Stomach (tissue), 4 donors: Measurements from ENCODE around the gene AXL.
A peak's percentile ranks its signal among the peaks of the same experiment; 100 is the strongest.
"Not testable (repeated sequence)": the region's sequence is repeated elsewhere in the genome, so short reads cannot be mapped to it uniquely, and the experiment has no call there.

Experiments used
- POLR2A ChIP-seq, 4 donors: fragments of 450-650 bp; IDR thresholded peaks; one replicate each; pipeline ENCODE4 v1.6.1; 2016; ENCODE audit warnings: antibody characterized with exemption in 4 of 4, control low read depth in 2 of 4, mild to moderate bottlenecking in 1 of 4, moderate library complexity in 1 of 4
- TF ChIP-seq, protein P1 (sequence below), 7 experiments: fragments of 450-650 bp in 4 of 7; fragments of 200-600 bp in 3 of 7; sonication (generic) in 3 of 7; IDR thresholded peaks; one replicate each; pipeline ENCODE4 v1.5.1; 2016 to 2019; ENCODE audit warnings: antibody characterized with exemption in 7 of 7, control low read depth in 2 of 7, mild to moderate bottlenecking in 1 of 7

DNA sequence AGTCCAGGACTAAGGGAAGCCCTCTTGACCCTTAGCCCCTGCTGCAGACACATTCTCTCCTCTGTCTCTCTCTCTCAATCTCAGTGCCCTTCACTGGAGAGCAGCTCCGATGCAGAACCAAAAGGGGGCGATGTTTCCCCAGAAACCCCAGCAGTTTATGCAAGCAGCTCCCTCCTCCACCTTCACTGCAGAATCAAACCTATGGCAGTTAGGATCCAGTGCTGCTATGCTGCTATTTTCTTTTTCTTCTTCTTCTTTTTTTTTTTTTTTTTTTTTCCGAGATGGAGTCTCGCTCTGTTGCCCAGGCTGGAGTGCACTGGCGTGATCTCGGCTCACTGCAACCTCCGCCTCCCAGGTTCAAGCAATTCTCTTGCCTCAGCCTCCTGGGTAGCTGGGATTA is 14.7 kb upstream of the AXL start:
- TF ChIP-seq, protein P1, sequence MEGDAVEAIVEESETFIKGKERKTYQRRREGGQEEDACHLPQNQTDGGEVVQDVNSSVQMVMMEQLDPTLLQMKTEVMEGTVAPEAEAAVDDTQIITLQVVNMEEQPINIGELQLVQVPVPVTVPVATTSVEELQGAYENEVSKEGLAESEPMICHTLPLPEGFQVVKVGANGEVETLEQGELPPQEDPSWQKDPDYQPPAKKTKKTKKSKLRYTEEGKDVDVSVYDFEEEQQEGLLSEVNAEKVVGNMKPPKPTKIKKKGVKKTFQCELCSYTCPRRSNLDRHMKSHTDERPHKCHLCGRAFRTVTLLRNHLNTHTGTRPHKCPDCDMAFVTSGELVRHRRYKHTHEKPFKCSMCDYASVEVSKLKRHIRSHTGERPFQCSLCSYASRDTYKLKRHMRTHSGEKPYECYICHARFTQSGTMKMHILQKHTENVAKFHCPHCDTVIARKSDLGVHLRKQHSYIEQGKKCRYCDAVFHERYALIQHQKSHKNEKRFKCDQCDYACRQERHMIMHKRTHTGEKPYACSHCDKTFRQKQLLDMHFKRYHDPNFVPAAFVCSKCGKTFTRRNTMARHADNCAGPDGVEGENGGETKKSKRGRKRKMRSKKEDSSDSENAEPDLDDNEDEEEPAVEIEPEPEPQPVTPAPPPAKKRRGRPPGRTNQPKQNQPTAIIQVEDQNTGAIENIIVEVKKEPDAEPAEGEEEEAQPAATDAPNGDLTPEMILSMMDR (IDR thresholded peaks at IDR 0.05): peak in 5 of 7 experiments; percentile 72 to 96 (median 79)
- not testable (repeated sequence) for TF ChIP-seq POLR2A (IDR thresholded peaks at IDR 0.05)
